ENCODE data around the gene MCHR1. TPM values are rescaled to one million over a fixed set of nuclear protein-coding genes. Genes with fewer than 3 reads are reported as not detected.
A peak's percentile ranks its signal among the peaks of the same experiment; 100 is the strongest.
"Not testable (repeated sequence)": the region's sequence is repeated elsewhere in the genome, so short reads cannot be mapped to it uniquely, and the experiment has no call there.

The MCHR1 gene
- total and polyA plus RNA-seq, 4 donors, result 0.23 to 2.4 (median 1.1) TPM

- no peaks in the 10 kb centered on the region for H3K9me3 ChIP-seq (ENCODE audit: control insufficient read depth in 4 of 4, low read length in 3 of 4)
- no peaks in the 10 kb centered on the region for H3K36me3 ChIP-seq (ENCODE audit: control insufficient read depth in 4 of 4, insufficient read depth in 3 of 4, low read depth in 1 of 4, low read length in 3 of 4)
- DNase-seq (ENCODE audit: low spot score), result no peak
- peaks cover 2 to 16% (median 5%) of the 10 kb centered on the region in 4 donors for H3K4me1 ChIP-seq (ENCODE audit: control insufficient read depth in 4 of 4, insufficient read depth in 4 of 4, low read length in 3 of 4)
- peak overlapping the region in 1 of 2 donors; percentile 12 for H3K27ac ChIP-seq (ENCODE audit: low read depth in 1 of 2, low read length in 2 of 2)
- H3K9ac ChIP-seq (ENCODE audit: low read depth in 1 of 2, low read length in 2 of 2), result no peak overlapping the region
- no peaks in the 10 kb centered on the region for H3K27me3 ChIP-seq (ENCODE audit: control insufficient read depth in 4 of 4, insufficient read depth in 4 of 4, low read length in 3 of 4)
- no peak for TF ChIP-seq NR2F2 (IDR thresholded peaks at IDR 0.05)
- TF ChIP-seq RXRA (IDR thresholded peaks at IDR 0.05), result no peak
- no peak for TF ChIP-seq JUND (IDR thresholded peaks at IDR 0.05)
- no peak for TF ChIP-seq SP1 (IDR thresholded peaks at IDR 0.05)
- TF ChIP-seq EGR1 (IDR thresholded peaks at IDR 0.05; ENCODE audit: low read depth in 2 of 2), result no peak
- TF ChIP-seq YY1 (IDR thresholded peaks at IDR 0.05), result no peak
- no peak for TF ChIP-seq FOXA1 (IDR thresholded peaks at IDR 0.05)
- TF ChIP-seq HNF4A (conservative IDR thresholded peaks at IDR 0.05), result no peak
- no peak for TF ChIP-seq RAD21 (IDR thresholded peaks at IDR 0.05)
- TF ChIP-seq FOXA2 (IDR thresholded peaks at IDR 0.05), result no peak
- no peak for TF ChIP-seq ATF3 (IDR thresholded peaks at IDR 0.05)
- no peak for TF ChIP-seq CTCF (IDR thresholded peaks at IDR 0.05; ENCODE audit: low read depth, low read length, missing input control)
- TF ChIP-seq TAF1 (conservative IDR thresholded peaks at IDR 0.05), result no peak
- no peak overlapping the region for H3K4me3 ChIP-seq (ENCODE audit: low read depth in 1 of 3, low read length in 3 of 3)
- WGBS, result 96% methylated on average over 9 of the region's 9 CpGs
These were observed 25.9 kb upstream of the MCHR1 start for GRCh38 chr22:40653361-40653760.

- no peak for DNase-seq (ENCODE audit: low spot score)
- TF ChIP-seq RAD21 (IDR thresholded peaks at IDR 0.05), result peak; percentile 82 to 86
- peak; percentile 18 for TF ChIP-seq MAX (IDR thresholded peaks at IDR 0.05)
- no peak for TF ChIP-seq ATF3 (IDR thresholded peaks at IDR 0.05)
- TF ChIP-seq CTCF (IDR thresholded peaks at IDR 0.05; ENCODE audit: low read depth, low read length, missing input control), result peak; percentile 65
- TF ChIP-seq NR2F2 (IDR thresholded peaks at IDR 0.05), result no peak
- TF ChIP-seq REST (IDR thresholded peaks at IDR 0.05), result no peak
- TF ChIP-seq YY1 (IDR thresholded peaks at IDR 0.05), result peak; percentile 19
- no peaks in the 10 kb centered on the region for H3K36me3 ChIP-seq (ENCODE audit: control insufficient read depth in 4 of 4, insufficient read depth in 3 of 4, low read depth in 1 of 4, low read length in 3 of 4)
- no peak overlapping the region for H3K4me3 ChIP-seq (ENCODE audit: low read depth in 1 of 3, low read length in 3 of 3)
- peaks cover 2 to 16% (median 5%) of the 10 kb centered on the region in 4 donors for H3K4me1 ChIP-seq (ENCODE audit: control insufficient read depth in 4 of 4, insufficient read depth in 4 of 4, low read length in 3 of 4)
- no peaks in the 10 kb centered on the region for H3K9me3 ChIP-seq (ENCODE audit: control insufficient read depth in 4 of 4, low read length in 3 of 4)
- 35% methylated on average over 11 of the region's 11 CpGs for WGBS
- H3K27ac ChIP-seq (ENCODE audit: low read depth in 1 of 2, low read length in 2 of 2), result peak overlapping the region; percentile 59 to 65
- H3K9ac ChIP-seq (ENCODE audit: low read depth in 1 of 2, low read length in 2 of 2), result no peak overlapping the region
- no peaks in the 10 kb centered on the region for H3K27me3 ChIP-seq (ENCODE audit: control insufficient read depth in 4 of 4, insufficient read depth in 4 of 4, low read length in 3 of 4)
These were observed 24.6 kb upstream of the MCHR1 start for GRCh38 chr22:40654522-40655167.

- DNase-seq (ENCODE audit: low spot score); H3K27ac ChIP-seq (ENCODE audit: low read depth in 1 of 2, low read length in 2 of 2): not testable (repeated sequence)
- 92% methylated on average over 3 of the region's 3 CpGs for WGBS
These were observed 23.3 kb upstream of the MCHR1 start for GRCh38 chr22:40655941-40656340.

GRCh38 chr22:40656651-40657050 is 22.6 kb upstream of the MCHR1 start:
- WGBS, result 89% methylated on average over 10 of the region's 10 CpGs
- not testable (repeated sequence) for H3K27me3 ChIP-seq (ENCODE audit: control insufficient read depth in 4 of 4, insufficient read depth in 4 of 4, low read length in 3 of 4); H3K27ac ChIP-seq (ENCODE audit: low read depth in 1 of 2, low read length in 2 of 2); H3K9ac ChIP-seq (ENCODE audit: low read depth in 1 of 2, low read length in 2 of 2); H3K9me3 ChIP-seq (ENCODE audit: control insufficient read depth in 4 of 4, low read length in 3 of 4); DNase-seq (ENCODE audit: low spot score); H3K4me3 ChIP-seq (ENCODE audit: low read depth in 1 of 3, low read length in 3 of 3); H3K36me3 ChIP-seq (ENCODE audit: control insufficient read depth in 4 of 4, insufficient read depth in 3 of 4, low read depth in 1 of 4, low read length in 3 of 4)
- H3K4me1 ChIP-seq (ENCODE audit: control insufficient read depth in 4 of 4, insufficient read depth in 4 of 4, low read length in 3 of 4), result peaks cover 2 to 16% (median 5%) of the 10 kb centered on the region in 4 donors

More at GRCh38 chr22:40655941-40656340, 23.3 kb upstream of the MCHR1 start:
- not testable (repeated sequence) for H3K4me3 ChIP-seq (ENCODE audit: low read depth in 1 of 3, low read length in 3 of 3); H3K36me3 ChIP-seq (ENCODE audit: control insufficient read depth in 4 of 4, insufficient read depth in 3 of 4, low read depth in 1 of 4, low read length in 3 of 4); H3K27me3 ChIP-seq (ENCODE audit: control insufficient read depth in 4 of 4, insufficient read depth in 4 of 4, low read length in 3 of 4); H3K9me3 ChIP-seq (ENCODE audit: control insufficient read depth in 4 of 4, low read length in 3 of 4); H3K9ac ChIP-seq (ENCODE audit: low read depth in 1 of 2, low read length in 2 of 2)
- H3K4me1 ChIP-seq (ENCODE audit: control insufficient read depth in 4 of 4, insufficient read depth in 4 of 4, low read length in 3 of 4), result peaks cover 2 to 16% (median 5%) of the 10 kb centered on the region in 4 donors
